ENCODE data around the gene RRP1.
A peak's percentile ranks its signal among the peaks of the same experiment; 100 is the strongest.

RRP1 gene

DNA sequence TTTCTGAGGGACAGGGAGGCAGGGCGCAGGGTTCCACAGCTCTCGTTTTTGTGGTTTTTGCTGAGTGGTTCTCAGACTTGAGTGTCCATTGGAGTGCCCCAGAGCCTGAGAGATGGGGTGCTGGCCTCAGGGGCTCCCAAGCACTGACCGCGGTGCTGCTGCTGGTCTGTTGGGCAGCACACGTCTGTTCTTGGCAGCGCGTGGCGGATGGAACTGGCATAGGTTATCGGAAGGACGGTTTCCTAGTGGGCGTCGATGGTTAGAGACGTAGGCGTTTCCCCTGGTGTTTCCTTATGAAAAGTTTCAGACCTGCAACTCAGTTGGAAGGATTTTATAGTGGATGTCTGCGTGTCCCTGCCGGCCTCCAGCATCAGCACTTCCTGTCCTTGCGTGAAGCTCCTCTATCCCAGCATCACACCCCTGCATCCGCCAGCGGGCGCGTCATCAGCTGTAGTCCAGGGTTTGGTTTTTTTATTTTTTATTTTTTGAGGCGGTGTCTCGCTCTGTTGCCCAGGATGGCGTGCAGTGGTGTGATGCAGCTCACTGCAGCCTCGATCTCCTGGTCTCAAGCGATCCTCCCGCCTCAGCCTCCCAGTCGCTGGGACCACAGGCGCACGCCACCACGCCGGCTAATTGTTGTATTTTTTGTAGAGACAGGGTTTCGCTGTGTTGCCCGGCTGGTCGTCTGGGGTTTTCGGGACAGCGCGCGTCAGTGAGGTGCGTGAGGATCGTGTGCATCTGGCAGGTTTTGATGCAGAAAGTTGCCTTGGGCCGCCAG is 11.8 kb downstream of the RRP1 start:
- Histone ChIP-seq H3K4me3 (ENCODE audit: low read depth in 1 of 2, low read length in 1 of 2) (no peak overlapping the region), H3K27me3 (no peaks in the 10 kb centered on the region), H3K36me3 (peaks cover 60% of the 10 kb centered on the region), H3K9me3 (no peaks in the 10 kb centered on the region), H3K4me1 (ENCODE audit: control insufficient read depth in 1 of 2, insufficient read depth in 1 of 2, low read depth in 1 of 2, low read length in 1 of 2) (peaks cover 19 to 22% of the 10 kb centered on the region in 2 experiments), H3K27ac (no peak overlapping the region)
- TF ChIP-seq, protein P1, sequence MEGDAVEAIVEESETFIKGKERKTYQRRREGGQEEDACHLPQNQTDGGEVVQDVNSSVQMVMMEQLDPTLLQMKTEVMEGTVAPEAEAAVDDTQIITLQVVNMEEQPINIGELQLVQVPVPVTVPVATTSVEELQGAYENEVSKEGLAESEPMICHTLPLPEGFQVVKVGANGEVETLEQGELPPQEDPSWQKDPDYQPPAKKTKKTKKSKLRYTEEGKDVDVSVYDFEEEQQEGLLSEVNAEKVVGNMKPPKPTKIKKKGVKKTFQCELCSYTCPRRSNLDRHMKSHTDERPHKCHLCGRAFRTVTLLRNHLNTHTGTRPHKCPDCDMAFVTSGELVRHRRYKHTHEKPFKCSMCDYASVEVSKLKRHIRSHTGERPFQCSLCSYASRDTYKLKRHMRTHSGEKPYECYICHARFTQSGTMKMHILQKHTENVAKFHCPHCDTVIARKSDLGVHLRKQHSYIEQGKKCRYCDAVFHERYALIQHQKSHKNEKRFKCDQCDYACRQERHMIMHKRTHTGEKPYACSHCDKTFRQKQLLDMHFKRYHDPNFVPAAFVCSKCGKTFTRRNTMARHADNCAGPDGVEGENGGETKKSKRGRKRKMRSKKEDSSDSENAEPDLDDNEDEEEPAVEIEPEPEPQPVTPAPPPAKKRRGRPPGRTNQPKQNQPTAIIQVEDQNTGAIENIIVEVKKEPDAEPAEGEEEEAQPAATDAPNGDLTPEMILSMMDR (IDR thresholded peaks at IDR 0.05), result no peak

DNA sequence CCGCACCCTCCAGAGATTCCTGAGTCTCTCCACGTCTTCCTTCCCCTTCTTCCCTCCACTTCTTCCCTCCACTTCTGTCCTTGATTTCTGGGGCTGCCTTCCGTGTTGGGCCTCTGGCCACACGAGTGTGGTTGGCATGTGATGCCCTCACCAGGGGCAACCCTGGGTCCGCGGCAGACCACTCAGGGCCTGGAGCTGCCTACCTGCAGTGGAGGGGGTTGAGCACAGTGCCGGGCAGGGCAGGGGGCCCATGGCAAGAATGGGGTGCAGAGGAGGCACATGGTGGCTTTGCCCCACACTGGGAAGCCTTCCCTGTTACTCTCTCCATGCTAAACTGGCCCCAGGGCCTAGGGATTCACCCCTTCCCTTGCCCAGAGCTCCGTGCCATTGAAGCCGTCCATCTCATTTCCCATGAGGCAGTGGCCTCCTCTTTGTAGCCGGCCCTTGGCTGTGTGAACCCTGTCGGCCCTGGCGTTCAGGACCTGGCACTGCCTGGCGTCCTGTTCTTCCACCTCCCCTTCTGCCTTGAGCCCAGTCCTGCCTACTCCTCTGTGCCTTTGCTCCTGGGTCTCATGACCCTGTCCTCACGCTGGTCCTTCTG is 13.4 kb downstream of the RRP1 start:
- no peaks in the 10 kb centered on the region for H3K9me3 ChIP-seq
- no peak overlapping the region for H3K4me3 ChIP-seq (ENCODE audit: low read depth in 1 of 2, low read length in 1 of 2)
- TF ChIP-seq, protein P1 (IDR thresholded peaks at IDR 0.05), result no peak
- peaks cover 43% of the 10 kb centered on the region for H3K36me3 ChIP-seq
- H3K27me3 ChIP-seq, result no peaks in the 10 kb centered on the region
- no peak overlapping the region for H3K27ac ChIP-seq
- H3K4me1 ChIP-seq (ENCODE audit: control insufficient read depth in 1 of 2, insufficient read depth in 1 of 2, low read depth in 1 of 2, low read length in 1 of 2), result peaks cover 20 to 28% of the 10 kb centered on the region in 2 experiments

DNA sequence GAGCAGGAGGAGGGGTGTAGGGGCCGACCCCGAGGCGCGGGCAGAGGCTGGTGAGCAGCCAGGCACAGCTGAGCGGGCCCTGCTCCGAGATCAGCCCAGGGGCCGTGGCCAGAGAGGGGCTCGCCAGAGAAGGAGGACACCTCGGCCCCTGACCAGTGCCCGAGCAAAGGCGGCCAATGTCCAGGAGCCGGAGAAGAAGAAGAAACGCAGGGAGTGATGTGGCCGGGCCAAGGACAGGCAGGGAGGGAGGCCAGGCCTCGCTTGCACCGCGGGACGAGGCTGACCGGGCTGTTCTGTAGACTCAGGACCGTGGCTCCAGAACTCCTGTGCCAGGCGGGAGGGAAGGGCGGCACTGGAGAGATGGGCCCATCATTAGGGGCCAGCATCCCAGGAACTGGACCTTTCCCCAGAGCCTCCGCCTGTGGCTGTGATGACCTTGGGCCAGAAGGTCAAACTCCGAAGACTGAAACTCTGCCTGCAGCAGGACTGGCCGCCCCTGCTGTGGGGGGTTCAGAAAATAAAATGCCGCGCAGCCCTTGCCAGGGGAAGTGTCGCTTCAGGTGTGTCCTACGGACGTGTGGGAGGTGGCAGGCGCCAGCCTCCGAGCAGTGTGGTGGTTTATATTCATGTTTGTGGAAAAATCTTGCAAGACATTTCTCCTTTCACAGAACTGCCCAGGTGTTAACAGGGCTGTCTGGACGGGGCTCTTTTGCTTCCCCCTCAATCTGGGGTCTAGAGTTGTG is 14.4 kb downstream of the RRP1 start:
- no peak overlapping the region for H3K4me3 ChIP-seq (ENCODE audit: low read depth in 1 of 2, low read length in 1 of 2)
- no peak overlapping the region for H3K27ac ChIP-seq
- H3K27me3 ChIP-seq, result no peaks in the 10 kb centered on the region
- H3K9me3 ChIP-seq, result no peaks in the 10 kb centered on the region
- H3K36me3 ChIP-seq, result peaks cover 35% of the 10 kb centered on the region
- TF ChIP-seq, protein P1 (IDR thresholded peaks at IDR 0.05), result no peak
- H3K4me1 ChIP-seq (ENCODE audit: control insufficient read depth in 1 of 2, insufficient read depth in 1 of 2, low read depth in 1 of 2, low read length in 1 of 2), result peaks cover 20 to 28% of the 10 kb centered on the region in 2 experiments

DNA sequence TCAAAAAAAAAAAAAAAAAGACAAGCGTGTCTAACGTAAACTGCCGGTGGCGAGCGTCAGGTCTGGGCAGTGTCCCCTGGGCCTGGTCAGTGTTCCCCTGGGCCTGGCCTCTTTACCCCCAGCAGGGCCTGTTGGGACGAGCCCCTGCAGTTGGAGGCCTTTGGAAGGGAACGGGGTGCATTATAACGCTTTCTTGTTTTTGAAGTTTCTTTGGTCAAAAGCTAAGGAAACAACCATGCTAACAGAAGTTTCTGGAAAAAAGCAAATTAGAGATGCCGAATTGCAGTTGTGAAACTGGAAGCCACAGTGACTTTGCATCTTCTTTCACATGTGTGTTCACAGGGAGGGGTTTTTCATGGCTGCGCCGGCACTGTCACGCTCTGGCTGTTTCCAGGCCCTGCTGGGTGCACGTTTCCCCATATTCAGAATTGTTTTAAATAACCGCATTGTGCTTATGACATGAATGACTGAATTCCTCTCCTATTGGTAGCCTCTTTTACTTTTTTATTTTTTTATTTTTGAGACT is 16.0 kb downstream of the RRP1 start:
- Histone ChIP-seq H3K9me3 (no peaks in the 10 kb centered on the region), H3K27me3 (no peaks in the 10 kb centered on the region), H3K4me3 (ENCODE audit: low read depth in 1 of 2, low read length in 1 of 2) (peak overlapping the region; percentile 44 to 54), H3K36me3 (peaks cover 21% of the 10 kb centered on the region), H3K4me1 (ENCODE audit: control insufficient read depth in 1 of 2, insufficient read depth in 1 of 2, low read depth in 1 of 2, low read length in 1 of 2) (peaks cover 20 to 28% of the 10 kb centered on the region in 2 experiments), H3K27ac (peak overlapping the region; percentile 91)
- TF ChIP-seq, protein P1 (IDR thresholded peaks at IDR 0.05), result no peak

DNA sequence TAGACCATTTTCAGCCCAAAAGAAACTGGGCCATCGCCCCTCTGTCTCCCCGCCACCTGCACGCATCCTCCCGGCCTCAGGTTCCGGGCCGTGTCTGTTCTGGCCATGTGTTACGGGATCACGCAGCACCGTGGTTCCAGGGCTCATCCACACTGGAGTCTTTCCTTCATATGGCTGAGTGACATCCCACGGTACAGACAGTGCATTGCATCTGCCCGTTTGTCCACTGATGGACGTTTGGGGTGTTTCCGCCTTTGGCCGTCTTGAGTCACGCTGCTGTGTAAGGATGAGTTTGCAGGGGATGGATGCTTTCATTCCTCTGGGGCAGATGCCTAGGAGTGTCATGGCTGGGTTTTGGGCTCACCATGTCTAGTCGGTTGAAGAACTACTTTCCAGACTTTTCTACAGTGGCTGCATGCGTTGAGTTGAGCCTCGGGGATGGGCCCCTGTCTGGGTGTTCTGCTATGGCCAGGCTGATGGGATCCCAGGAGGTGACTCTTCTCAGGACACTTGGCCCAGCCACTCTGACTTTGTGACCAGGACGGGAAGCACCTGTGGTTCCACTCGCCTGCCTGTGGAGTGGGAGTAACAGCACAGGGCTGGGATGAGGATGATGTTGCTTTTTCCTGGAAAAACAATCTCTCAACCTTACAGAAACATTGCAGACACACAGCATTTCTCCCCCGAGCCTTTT is 16.8 kb downstream of the RRP1 start:
- Histone ChIP-seq H3K9me3 (no peaks in the 10 kb centered on the region), H3K27ac (peak overlapping the region; percentile 91)

More for the DNA sequence above, 16.8 kb downstream of the RRP1 start:
- peaks cover 24 to 34% of the 10 kb centered on the region in 2 experiments for H3K4me1 ChIP-seq (ENCODE audit: control insufficient read depth in 1 of 2, insufficient read depth in 1 of 2, low read depth in 1 of 2, low read length in 1 of 2)
- TF ChIP-seq, protein P1 (IDR thresholded peaks at IDR 0.05), result no peak
- peaks cover 3% of the 10 kb centered on the region for H3K27me3 ChIP-seq
- no peak overlapping the region for H3K4me3 ChIP-seq (ENCODE audit: low read depth in 1 of 2, low read length in 1 of 2)
- H3K36me3 ChIP-seq, result peaks cover 14% of the 10 kb centered on the region
